CD4-positive, alpha-beta T cell treated with Interleukin-4 for 4 hours (primary cell): ENCODE measurements around the gene MYPN.
"Not testable (repeated sequence)": the region's sequence is repeated elsewhere in the genome, so short reads cannot be mapped to it uniquely, and the experiment has no call there.

Experiments used
- DNase-seq: peaks from one replicate; pipeline ENCODE4 v3.0.0-alpha.2; 2020

The MYPN gene

GRCh38 chr10:68138526-68138925 lies 29.2 kb downstream of the MYPN start:
- no peak for DNase-seq

GRCh38 chr10:68139448-68140272 lies 30.4 kb downstream of the MYPN start:
- DNase-seq, result no peak

- no peak for DNase-seq
Measured at GRCh38 chr10:68142761-68143160, 33.5 kb downstream of the MYPN start.

GRCh38 chr10:68144709-68145108 lies 35.4 kb downstream of the MYPN start:
- no peak for DNase-seq

- no peak for DNase-seq
Measured at GRCh38 chr10:68145705-68146104, 36.4 kb downstream of the MYPN start.

- no peak for DNase-seq
Measured at GRCh38 chr10:68146133-68146532, 36.8 kb downstream of the MYPN start.

GRCh38 chr10:68151453-68151852 lies 42.2 kb downstream of the MYPN start:
- no peak for DNase-seq

- no peak for DNase-seq
Measured at GRCh38 chr10:68153473-68154210, 44.4 kb downstream of the MYPN start.

- DNase-seq, result no peak
Measured at GRCh38 chr10:68154211-68154497, 44.9 kb downstream of the MYPN start.

- DNase-seq, result no peak
Measured at GRCh38 chr10:68155615-68156210, 46.4 kb downstream of the MYPN start.

GRCh38 chr10:68156373-68157185 lies 47.3 kb downstream of the MYPN start:
- DNase-seq, result peak; percentile 66

- DNase-seq, result not testable (repeated sequence)
Measured at GRCh38 chr10:68157522-68157921, 48.2 kb downstream of the MYPN start.

- DNase-seq, result no peak
Measured at GRCh38 chr10:68158031-68158430, 48.7 kb downstream of the MYPN start.

GRCh38 chr10:68163735-68164134 lies 54.4 kb downstream of the MYPN start:
- DNase-seq, result no peak

- DNase-seq, result no peak
Measured at GRCh38 chr10:68165643-68166042, 56.4 kb downstream of the MYPN start.

GRCh38 chr10:68166871-68167585 lies 57.7 kb downstream of the MYPN start:
- no peak for DNase-seq

- DNase-seq, result no peak
Measured at GRCh38 chr10:68167586-68168189, 58.4 kb downstream of the MYPN start.

- DNase-seq, result no peak
Measured at GRCh38 chr10:68171539-68172080, 62.3 kb downstream of the MYPN start.

- no peak for DNase-seq
Measured at GRCh38 chr10:68172324-68172723, 63.0 kb downstream of the MYPN start.

GRCh38 chr10:68175949-68176348 lies 66.7 kb downstream of the MYPN start:
- no peak for DNase-seq

- no peak for DNase-seq
Measured at GRCh38 chr10:68176797-68177196, 67.5 kb downstream of the MYPN start.

- DNase-seq, result no peak
Measured at GRCh38 chr10:68178592-68178991, 69.3 kb downstream of the MYPN start.
